GM19372 (cell line): ENCODE measurements around the gene FHL1.
A peak's percentile ranks its signal among the peaks of the same experiment; 100 is the strongest.
"Not testable (repeated sequence)": the region's sequence is repeated elsewhere in the genome, so short reads cannot be mapped to it uniquely, and the experiment has no call there.

Experiments used
- ATAC-seq: cut with Tn5 transposase; IDR thresholded peaks from one replicate; pipeline ENCODE4 v1.9.1; 2021; ENCODE audit warnings: mild to moderate bottlenecking, low read depth, moderate library complexity; ENCODE audit not compliant: unreplicated experiment

Gene FHL1

GRCh38 chrX:136147315-136147901, at the start of gene FHL1:
FHL1 (plus strand) TSS chrX:136147533.
- peak; percentile 54 for ATAC-seq

GRCh38 chrX:136097871-136098805, 49.2 kb upstream of the FHL1 start:
- no peak for ATAC-seq

GRCh38 chrX:136104936-136105335, 42.4 kb upstream of the FHL1 start:
- ATAC-seq = no peak

GRCh38 chrX:136106920-136107528, 40.3 kb upstream of the FHL1 start:
- no peak for ATAC-seq

GRCh38 chrX:136108905-136109304, 38.4 kb upstream of the FHL1 start:
- not testable (repeated sequence) for ATAC-seq

GRCh38 chrX:136112286-136112685, 35.0 kb upstream of the FHL1 start:
- ATAC-seq = no peak

- no peak for ATAC-seq
Observed at GRCh38 chrX:136112778-136113177, 34.6 kb upstream of the FHL1 start.

- ATAC-seq = no peak
Observed at GRCh38 chrX:136115126-136115903, 32.0 kb upstream of the FHL1 start.

- no peak for ATAC-seq
Observed at GRCh38 chrX:136115904-136116297, 31.4 kb upstream of the FHL1 start.

- ATAC-seq = no peak
Observed at GRCh38 chrX:136121788-136122187, 25.5 kb upstream of the FHL1 start.

GRCh38 chrX:136122207-136122606, 25.1 kb upstream of the FHL1 start:
- ATAC-seq = no peak

- ATAC-seq = no peak
Observed at GRCh38 chrX:136125106-136125505, 22.2 kb upstream of the FHL1 start.

GRCh38 chrX:136126371-136126770, 21.0 kb upstream of the FHL1 start:
- no peak for ATAC-seq

GRCh38 chrX:136126872-136127406, 20.4 kb upstream of the FHL1 start:
- ATAC-seq = no peak

- ATAC-seq = no peak
Observed at GRCh38 chrX:136128743-136129142, 18.6 kb upstream of the FHL1 start.

GRCh38 chrX:136130931-136131833, 16.2 kb upstream of the FHL1 start:
- no peak for ATAC-seq

GRCh38 chrX:136138939-136139338, 8.4 kb upstream of the FHL1 start:
- no peak for ATAC-seq

- ATAC-seq = no peak
Observed at GRCh38 chrX:136141569-136141968, 5.8 kb upstream of the FHL1 start.

- ATAC-seq = no peak
Observed at GRCh38 chrX:136142592-136142991, 4.7 kb upstream of the FHL1 start.
